ENCODE measurements around the gene NPAS1. TPM values are rescaled to one million over a fixed set of nuclear protein-coding genes. Genes with fewer than 3 reads are reported as not detected.
A peak's percentile ranks its signal among the peaks of the same experiment; 100 is the strongest.

NPAS1 gene
- total RNA-seq, 3 donors from 2014 or later (not counting 1 experiment from before 2014, with no cell fraction given): 0.64 to 0.65 TPM; not detected in 1

DNA sequence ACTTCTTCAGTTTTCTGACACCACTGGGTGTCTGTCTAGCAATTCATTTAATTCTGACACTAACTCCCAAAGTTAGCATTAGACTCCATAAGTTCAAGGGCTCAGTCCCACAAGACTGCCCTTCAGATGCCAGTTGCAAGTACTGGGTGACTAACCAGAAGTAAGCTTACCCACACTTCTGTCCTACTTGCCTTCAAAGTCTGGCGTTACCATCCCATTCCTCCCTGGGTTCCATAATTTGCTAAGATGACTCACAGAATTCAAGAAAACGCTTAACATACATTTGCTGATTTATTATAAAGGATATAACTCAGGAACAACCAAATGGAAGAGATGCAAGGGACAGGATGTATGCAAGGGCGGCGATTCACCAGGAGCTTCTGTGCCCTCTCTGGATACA is 45.5 kb upstream of the NPAS1 start:
- TF ChIP-seq, protein P1, sequence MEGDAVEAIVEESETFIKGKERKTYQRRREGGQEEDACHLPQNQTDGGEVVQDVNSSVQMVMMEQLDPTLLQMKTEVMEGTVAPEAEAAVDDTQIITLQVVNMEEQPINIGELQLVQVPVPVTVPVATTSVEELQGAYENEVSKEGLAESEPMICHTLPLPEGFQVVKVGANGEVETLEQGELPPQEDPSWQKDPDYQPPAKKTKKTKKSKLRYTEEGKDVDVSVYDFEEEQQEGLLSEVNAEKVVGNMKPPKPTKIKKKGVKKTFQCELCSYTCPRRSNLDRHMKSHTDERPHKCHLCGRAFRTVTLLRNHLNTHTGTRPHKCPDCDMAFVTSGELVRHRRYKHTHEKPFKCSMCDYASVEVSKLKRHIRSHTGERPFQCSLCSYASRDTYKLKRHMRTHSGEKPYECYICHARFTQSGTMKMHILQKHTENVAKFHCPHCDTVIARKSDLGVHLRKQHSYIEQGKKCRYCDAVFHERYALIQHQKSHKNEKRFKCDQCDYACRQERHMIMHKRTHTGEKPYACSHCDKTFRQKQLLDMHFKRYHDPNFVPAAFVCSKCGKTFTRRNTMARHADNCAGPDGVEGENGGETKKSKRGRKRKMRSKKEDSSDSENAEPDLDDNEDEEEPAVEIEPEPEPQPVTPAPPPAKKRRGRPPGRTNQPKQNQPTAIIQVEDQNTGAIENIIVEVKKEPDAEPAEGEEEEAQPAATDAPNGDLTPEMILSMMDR (IDR thresholded peaks at IDR 0.05): no peak
- H3K4me3 Mint-ChIP-seq: no peak overlapping the region
- intact Hi-C loops (cut with micrococcal nuclease): no loop called here

DNA sequence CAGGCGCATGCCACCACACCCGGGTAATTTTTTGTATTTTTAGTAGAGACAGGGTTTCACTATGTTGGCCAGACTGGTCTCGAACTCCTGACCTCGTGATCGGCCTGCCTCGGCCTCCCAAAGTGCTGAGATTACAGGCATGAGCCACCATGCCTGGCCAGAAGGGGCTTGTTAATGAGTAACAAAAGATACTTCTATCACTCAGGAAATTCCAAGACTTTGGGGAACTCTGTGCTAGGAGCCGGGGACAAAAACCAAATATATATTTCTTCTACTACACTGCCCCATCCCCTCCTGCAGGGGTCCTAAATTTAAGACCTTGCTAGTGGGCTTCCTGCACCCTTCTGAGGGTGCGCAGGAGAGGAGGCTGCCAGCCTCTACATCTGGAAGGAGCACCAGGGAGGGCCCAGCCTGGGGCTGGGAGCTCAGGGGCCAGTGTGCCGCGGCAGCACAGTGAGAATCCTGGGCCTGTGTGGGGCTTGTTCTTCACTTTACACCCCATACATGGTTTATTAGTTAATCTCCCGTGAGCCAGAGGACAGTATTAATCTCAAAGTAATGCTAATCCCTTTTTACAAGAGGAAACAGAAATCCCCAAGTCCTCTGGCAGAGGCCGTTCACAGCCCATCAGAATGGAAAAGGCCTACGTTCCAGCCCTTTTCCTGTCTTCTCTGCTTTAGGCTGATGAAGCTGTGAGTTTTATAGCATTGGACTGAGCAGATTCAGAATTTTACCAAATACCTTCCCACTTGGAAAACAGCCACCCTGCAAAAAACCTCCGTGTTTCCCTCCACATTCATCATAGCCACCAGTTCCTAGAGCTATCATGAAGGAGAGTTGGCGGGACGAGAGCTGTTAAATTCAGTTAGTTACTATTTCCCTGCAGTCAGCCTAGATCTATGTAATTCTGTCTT is 44.4 kb upstream of the NPAS1 start:
- no peak overlapping the region for H3K27ac Mint-ChIP-seq
- Histone ChIP-seq H3K27ac (ENCODE audit: low read length) (no peak overlapping the region), H3K36me3 (ENCODE audit: control insufficient read depth, insufficient read depth, low read length) (no peaks in the 10 kb centered on the region), H3K27me3 (ENCODE audit: control insufficient read depth, insufficient read depth, low read length) (no peaks in the 10 kb centered on the region), H3K9me3 (ENCODE audit: control insufficient read depth, insufficient read depth, low read length) (no peaks in the 10 kb centered on the region), H3K4me3 (ENCODE audit: low read length) (no peak overlapping the region), H3K4me1 (ENCODE audit: control insufficient read depth, insufficient read depth, low read length) (peaks cover 42% of the 10 kb centered on the region)
- no peak overlapping the region for H3K4me3 Mint-ChIP-seq
- intact Hi-C loops (cut with micrococcal nuclease): loop anchor here (5.0 kb wide), 2 partner anchors 38 to 113 kb away; partner anchors contain the start of gene ARHGAP35
- H3K4me1 Mint-ChIP-seq: peaks cover 40 to 41% of the 10 kb centered on the region in 2 donors
- H3K36me3 Mint-ChIP-seq: no peaks in the 10 kb centered on the region
- H3K9me3 Mint-ChIP-seq: no peaks in the 10 kb centered on the region
- WGBS (ENCODE audit: insufficient coverage): 96% methylated on average over 16 of the region's 16 CpGs
- DNase-seq (no peak), ATAC-seq (no peak)
- TF ChIP-seq, protein P1 (IDR thresholded peaks at IDR 0.05): no peak
- no peaks in the 10 kb centered on the region for H3K27me3 Mint-ChIP-seq (ENCODE audit: low read depth in 2 of 2)

More for the DNA sequence above, 45.5 kb upstream of the NPAS1 start:
- Histone ChIP-seq H3K9me3 (ENCODE audit: control insufficient read depth, insufficient read depth, low read length) (no peaks in the 10 kb centered on the region), H3K27ac (ENCODE audit: low read length) (no peak overlapping the region), H3K36me3 (ENCODE audit: control insufficient read depth, insufficient read depth, low read length) (no peaks in the 10 kb centered on the region), H3K4me3 (ENCODE audit: low read length) (no peak overlapping the region), H3K27me3 (ENCODE audit: control insufficient read depth, insufficient read depth, low read length) (no peaks in the 10 kb centered on the region), H3K4me1 (ENCODE audit: control insufficient read depth, insufficient read depth, low read length) (peaks cover 32% of the 10 kb centered on the region)
- Mint-ChIP-seq H3K4me1 (peaks cover 33 to 41% of the 10 kb centered on the region in 2 donors), H3K27ac (no peak overlapping the region), H3K9me3 (no peaks in the 10 kb centered on the region), H3K36me3 (no peaks in the 10 kb centered on the region), H3K27me3 (ENCODE audit: low read depth in 2 of 2) (no peaks in the 10 kb centered on the region)
- DNase-seq: no peak
- 95% methylated on average over 4 of the region's 4 CpGs for WGBS (ENCODE audit: insufficient coverage)
- no peak for ATAC-seq

DNA sequence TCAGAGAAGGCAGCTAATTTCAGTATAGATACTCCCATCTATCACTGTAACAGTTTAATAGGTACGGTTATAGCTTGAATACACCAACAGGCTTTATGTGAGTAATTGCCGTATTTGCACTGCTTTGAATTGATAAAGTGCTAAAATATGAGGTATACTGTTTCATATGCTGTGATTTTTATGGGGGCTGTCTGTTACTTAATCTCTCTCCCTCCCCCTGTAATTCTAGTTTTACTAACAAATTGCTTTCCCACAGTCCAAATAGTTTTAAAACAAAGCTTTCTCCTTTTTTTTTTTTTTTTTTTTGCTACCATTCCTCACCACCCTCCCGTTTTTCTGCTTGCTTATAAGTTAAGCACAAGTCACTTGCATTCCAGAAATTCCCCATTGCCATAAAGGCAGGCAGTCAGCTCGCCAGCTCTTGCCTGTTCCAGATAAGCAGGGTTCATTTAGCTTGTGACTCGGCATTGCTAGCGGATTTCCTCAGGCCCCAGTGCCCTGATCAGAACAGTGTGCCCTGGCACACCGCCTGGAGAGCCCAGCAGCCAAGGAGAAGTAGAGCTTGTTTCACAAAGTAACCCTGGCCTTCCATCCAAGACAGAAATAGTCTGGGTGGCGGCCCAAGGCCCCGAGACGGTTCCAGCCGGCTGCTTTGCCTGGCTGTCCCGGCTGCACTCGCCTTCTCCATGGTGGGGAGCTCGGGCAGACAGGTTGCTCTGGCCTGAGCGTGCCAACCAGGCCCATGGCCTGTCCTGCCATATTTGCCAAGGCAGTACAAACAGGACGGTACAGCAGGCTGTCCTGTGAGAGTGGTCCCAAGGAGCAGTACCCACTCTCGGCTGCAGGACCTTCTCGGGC is 43.5 kb upstream of the NPAS1 start:
- Mint-ChIP-seq H3K36me3 (no peaks in the 10 kb centered on the region), H3K4me1 (peaks cover 48 to 50% of the 10 kb centered on the region in 2 donors), H3K27me3 (ENCODE audit: low read depth in 2 of 2) (no peaks in the 10 kb centered on the region), H3K4me3 (peak overlapping the region; percentile 33), H3K27ac (peak overlapping the region; percentile 68 to 89), H3K9me3 (no peaks in the 10 kb centered on the region)
- Histone ChIP-seq H3K27me3 (ENCODE audit: control insufficient read depth, insufficient read depth, low read length) (no peaks in the 10 kb centered on the region), H3K4me3 (ENCODE audit: low read length) (no peak overlapping the region), H3K4me1 (ENCODE audit: control insufficient read depth, insufficient read depth, low read length) (peaks cover 51% of the 10 kb centered on the region), H3K27ac (ENCODE audit: low read length) (no peak overlapping the region), H3K9me3 (ENCODE audit: control insufficient read depth, insufficient read depth, low read length) (no peaks in the 10 kb centered on the region), H3K36me3 (ENCODE audit: control insufficient read depth, insufficient read depth, low read length) (no peaks in the 10 kb centered on the region)
- ATAC-seq: no peak
- intact Hi-C loops (cut with micrococcal nuclease): loop anchor here (5.0 kb wide), 2 partner anchors 39 to 114 kb away; partner anchors contain the start of gene ARHGAP35
- no peak for DNase-seq
- TF ChIP-seq, protein P1 (IDR thresholded peaks at IDR 0.05): no peak
- WGBS (ENCODE audit: insufficient coverage): 92% methylated on average over 16 of the region's 18 CpGs
